DMS 273 treated with DMSO at 0.1 percent for 48 hours (cell line): ENCODE data around the gene BANF2.

ENCODE experiments used
- DNase-seq: peaks from one replicate; lab custom pipeline; 2025; lab: John Stamatoyannopoulos, UW

BANF2 gene

DNA sequence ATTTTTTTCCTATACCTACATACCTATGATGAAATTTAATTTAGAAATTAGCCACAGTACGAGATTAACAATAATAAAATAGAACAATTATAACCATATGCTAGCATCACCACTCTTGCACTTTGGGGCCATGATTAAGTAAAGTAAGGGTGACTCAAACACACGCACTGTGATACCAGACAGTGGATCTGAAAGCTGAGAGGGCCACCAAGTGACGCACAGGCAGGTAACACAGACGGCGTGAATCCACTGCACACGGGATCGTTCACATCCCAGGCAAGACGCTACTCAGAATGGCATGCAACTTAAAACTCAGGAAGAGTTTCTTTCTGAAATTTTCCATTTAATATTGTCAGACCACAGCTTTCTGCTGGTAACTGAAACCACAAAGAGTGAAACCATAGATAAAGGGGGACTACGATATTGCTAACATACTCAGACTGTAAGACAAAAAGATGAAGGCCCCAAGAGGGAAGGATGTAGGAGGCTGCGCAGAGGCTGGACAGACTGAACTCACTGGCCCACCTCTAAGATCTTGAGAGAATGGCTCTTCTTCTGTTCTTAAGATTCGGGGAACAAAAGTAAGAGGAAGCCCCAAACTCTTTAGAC is 35.6 kb upstream of the BANF2 start:
- DNase-seq, result no peak

DNA sequence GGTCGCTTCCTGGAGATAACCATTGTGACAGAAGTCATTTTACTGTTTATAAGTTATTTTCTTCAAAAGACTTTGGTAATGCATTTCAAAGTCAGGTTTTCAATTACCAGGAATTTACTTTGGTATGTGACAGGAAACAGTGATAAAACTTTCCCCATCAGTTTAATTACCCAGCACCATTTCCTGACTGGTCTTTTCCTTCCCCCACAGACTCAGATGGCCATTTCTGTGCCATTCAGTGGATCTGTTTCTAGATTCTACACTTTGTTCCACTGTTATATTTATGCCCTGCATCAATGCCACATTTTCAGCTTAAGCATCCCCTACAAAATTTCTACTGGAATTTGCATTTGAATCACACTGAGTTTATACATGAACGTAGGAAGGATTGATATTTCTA is 34.0 kb upstream of the BANF2 start:
- no peak for DNase-seq

DNA sequence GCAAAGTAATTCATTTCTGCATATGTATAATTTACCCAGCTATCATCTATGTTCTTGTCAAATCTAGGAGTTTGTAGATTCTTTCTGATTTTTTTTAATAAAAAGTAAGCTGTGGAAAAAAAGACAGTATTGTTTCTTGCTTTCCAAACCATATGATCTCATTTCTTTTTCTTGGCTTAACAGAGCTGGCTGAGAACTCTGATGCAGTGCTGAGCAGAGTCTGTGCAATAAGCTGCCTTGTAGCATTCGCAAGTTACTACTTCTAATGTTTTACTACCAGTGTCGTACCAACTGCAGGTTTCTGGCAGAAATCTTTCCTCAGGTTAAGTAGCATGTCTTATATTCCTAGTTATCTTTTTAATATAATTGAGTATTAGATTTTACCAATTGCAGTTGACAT is 33.3 kb upstream of the BANF2 start:
- DNase-seq, result no peak

DNA sequence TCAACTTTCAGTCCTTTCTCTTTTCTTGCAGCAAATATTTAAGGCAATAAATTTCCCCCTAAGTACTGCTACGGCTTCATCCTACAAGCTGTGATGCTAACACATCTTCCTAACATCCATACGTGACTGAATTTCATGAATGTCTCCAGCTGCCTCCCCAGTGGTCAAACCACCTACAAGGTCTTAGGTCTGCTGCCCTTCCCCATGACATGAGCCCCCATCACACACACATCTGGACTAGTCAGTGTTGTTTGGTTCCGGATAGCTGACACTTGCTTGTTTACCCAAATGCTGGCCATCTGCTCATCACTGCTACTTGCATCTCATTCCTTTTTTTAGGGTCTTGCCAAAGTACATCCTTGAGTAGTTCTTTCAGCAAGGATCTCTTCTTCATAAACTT is 32.3 kb upstream of the BANF2 start:
- DNase-seq, result no peak

DNA sequence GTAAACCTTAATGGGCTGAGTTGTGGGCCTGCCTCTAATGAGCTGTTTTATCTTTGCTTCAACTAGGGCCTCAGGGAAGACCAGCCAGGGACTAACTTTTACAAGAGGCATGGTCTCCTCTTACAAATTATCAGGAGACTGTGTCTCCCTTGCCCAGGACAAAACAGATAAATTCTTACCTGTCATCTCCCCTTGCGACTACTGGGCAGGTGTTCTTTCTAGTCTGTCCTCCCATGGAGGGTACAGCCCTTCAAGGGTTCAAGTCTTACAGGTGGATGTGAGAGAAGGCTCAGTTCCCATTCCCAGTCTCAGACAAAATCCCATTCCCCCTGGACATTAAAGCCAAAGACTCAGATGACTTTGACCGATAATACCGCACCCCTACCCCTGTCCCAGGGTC is 31.3 kb upstream of the BANF2 start:
- DNase-seq, result no peak

DNA sequence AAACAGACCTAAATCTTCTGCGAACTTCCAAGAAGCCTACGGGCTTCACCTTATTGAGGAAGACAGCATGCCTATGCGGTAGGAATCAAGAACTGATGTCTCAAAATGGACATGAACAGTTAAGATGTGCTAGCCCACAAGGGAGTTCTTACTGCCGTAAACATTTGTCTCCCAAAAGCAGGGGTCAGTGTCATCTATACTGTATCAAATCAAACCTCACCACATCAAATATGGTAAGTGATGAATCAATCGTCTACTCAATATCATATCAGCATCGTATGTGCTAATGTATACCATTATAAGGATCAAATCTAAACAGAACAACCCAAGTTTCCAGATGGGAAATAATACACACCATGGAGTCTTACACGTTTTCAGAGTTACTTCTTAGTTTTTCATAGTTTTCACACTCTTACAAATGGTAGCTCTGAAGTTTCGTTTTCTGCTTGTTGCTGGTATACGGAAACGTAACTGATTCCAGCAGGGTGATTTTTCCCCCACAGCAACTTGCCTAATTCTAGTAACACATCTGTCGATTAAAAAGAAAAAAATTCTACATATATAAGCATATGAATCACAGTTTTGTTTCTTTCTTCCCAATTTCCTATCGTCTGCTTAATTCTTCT is 30.3 kb upstream of the BANF2 start:
- no peak for DNase-seq

DNA sequence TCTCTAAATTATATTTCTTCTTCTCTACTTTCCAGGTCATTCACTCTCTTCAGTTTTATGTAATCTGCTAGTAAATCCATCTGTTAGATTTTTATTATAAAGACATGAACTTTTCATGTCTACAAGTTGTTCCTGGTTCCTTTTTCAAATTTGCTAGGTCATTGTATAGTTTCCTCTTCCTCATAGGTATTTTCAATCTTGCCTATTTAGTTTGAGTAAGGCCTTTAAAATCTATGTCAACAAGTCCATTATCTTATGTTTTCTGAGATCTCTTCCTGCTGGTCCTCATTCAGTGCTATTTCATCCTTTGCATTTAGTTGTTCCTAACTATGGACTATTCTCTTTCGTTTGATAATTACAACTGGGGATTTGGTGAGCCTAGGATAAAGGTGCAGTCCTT is 28.8 kb upstream of the BANF2 start:
- no peak for DNase-seq

DNA sequence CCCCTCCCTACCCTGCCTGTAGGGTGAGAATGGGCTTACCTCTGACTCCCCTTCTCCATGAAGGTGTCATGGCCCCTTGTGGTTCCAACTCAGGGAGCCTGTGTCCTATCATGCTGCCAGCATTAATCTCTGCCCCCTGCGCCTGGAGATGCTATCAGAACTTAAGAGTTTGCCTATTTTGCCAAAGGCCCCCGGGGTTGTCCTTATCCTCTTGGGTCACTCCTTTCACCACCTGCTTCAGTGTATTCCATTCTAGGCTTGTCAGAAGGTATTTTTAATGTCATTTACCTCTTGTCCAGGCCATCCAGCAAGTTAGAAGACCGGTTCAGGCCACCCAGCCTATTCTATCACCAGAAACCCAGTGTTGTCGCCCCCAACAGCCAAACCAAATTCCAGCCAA is 28.2 kb upstream of the BANF2 start:
- no peak for DNase-seq

DNA sequence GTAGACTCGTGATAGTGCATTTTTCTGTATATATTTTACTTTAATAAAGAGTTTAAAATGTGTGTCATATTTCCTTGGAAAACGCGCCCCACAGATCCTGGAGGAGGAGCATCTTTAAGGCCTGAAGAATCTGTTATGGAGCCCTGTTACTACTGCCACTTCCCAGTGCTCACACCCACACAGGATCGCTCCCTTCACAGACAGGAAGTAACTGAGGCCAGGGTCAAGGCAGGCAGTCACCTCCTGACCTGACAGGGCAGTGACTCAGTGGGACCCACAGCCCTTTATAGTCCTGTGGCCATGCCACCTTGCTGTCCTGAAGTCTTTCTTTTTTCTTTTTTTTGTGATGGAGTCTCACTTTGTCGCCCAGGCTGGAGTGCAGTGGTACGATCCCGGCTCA is 26.7 kb upstream of the BANF2 start:
- no peak for DNase-seq

DNA sequence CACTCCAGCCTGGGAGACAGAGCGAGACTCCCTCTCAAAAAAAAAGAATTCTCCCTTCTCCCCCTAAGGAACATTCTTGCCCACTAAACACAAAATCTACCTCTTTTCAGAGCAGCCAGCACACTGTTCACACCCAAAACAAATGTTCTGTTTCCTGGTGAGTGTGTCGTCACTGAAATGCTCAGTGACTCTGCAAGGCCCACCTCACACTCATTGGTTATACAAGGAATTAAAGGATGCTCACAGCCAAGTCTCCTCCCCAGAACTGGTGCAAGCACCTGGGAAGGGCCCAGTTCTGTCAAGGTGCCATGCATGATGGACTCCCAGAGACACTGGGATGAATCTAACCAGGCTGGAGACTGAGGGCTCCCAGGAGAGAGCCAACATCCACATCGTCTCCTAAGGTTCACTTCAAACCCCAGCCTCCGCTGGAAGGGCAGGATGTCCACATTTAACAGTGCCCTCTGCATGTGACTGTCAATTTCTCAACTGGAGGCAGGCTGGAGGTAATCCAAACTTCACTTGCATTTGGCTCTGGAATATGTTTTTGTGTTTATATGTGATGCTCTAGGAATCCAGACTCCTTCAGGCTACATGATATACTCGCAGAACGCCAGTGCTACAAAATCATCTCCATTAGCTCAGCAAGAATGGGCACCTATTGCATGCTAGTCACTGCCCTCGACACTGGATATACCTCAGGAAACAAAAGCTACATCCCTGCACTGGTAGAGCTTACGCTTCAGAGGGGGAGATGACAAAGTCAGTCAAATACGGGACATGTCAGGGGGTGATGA is 24.8 kb upstream of the BANF2 start:
- no peak for DNase-seq

DNA sequence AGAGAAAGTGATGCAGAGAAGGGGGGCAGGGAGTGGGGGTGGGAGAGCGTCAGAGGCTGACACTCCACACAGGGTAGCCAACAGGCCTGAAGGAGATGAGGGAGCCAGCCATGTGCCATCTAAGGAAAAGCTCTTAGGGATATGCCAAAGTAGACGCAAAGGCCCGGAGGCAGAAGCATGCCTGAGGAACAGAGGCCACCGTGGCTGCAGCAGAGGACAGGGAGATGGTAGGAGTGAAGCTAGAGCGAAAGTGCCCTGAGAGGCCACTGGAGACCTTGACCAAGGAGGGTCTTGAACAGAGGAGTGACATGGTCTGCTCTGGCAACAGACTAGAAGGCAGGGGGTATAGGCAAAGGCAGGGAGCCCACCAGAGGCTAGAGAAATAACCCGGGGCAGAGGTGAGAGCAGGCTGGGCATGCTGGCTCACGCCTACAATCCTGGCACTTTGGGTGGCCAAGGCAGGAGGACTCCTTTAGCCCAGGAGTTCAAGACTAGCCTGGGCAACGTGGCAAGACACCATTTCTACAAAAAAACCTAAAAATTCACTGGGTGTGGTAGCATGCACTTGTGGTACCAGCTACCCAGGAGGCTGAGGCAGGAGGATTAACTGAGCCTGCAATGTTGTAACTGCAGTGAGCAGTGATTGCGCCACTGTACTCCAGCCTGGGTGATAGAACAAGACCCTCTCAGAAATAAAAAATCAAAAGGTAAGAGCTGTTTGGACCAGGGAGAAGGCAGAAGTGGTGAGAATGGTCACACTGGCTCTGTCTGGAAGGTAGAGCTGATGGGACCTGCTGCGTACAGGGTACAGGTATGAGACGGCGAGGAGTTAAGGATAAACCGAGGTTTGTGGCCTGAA is 24.0 kb upstream of the BANF2 start:
- DNase-seq, result no peak

DNA sequence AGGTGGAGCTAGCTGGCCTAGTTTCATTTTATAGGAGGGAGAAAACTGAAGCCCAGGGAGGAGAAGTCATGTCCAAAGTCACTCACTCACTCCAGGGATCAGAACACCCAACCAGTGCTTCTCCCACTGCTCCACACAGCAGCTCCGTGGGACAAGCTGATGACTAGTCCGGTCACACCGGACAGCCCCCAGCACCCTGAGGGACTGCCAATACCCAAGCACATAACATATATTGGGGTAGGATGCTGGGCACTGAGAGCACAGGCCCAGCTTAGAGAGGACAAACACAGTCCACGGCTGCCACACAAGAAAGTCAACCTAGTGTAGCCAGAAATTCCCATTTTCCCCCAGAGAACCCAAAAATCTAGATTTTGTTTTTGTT is 23.4 kb upstream of the BANF2 start:
- DNase-seq, result no peak

DNA sequence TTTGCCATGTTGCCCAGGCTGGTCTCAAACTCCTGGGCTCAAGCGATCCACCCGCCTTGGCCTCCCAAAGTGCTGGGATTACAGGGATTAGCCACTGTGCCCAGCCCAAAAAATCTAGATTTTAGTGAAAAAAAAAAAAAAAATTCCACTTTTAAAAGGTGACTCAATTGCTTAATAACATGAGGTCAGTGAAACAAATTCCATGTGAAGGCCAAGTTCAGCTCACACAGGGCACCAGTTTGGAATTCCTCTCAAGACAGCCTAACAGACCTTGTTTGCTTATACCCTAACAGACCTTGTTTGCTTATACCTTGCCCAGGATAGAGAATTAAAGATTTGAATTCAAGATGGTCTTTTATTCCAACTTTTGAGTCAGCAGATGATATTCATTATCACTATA is 22.8 kb upstream of the BANF2 start:
- no peak for DNase-seq

DNA sequence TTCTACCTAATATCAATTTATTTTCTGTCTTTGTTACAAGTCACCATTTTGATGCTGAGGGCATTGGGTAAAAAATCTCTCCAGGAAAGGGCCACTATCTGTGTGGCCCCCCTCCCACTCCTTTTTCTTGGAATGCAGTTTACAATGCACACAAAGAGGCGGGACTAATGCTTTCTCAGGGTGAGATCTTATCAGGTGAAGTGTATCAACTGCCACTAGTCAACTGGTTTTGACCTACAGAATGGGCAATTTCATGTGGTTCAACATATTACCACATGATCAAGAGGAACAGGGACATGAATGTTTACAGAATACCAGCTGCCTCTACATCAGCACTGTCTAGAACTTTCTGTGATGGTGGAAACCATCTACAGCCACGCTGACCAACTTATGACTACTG is 21.5 kb upstream of the BANF2 start:
- no peak for DNase-seq

DNA sequence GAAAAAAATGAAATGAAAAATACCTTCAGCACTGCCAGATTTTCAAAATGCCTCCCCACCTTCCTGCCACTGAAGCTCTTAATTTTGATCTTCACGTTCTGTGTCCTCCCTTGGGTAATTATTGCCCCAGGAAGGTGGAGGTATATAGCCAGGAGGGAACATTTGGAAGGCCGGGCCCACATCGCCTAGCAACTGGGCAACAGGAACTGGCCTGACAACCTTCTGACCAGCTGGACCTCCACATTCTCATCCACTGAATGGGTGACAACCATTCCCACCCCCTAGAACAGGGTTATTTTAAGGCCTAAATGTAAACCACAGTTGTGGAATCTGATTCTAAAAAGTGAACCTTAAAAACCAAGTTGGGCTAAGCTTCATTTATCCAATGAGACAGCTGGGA is 20.9 kb upstream of the BANF2 start:
- DNase-seq, result no peak

DNA sequence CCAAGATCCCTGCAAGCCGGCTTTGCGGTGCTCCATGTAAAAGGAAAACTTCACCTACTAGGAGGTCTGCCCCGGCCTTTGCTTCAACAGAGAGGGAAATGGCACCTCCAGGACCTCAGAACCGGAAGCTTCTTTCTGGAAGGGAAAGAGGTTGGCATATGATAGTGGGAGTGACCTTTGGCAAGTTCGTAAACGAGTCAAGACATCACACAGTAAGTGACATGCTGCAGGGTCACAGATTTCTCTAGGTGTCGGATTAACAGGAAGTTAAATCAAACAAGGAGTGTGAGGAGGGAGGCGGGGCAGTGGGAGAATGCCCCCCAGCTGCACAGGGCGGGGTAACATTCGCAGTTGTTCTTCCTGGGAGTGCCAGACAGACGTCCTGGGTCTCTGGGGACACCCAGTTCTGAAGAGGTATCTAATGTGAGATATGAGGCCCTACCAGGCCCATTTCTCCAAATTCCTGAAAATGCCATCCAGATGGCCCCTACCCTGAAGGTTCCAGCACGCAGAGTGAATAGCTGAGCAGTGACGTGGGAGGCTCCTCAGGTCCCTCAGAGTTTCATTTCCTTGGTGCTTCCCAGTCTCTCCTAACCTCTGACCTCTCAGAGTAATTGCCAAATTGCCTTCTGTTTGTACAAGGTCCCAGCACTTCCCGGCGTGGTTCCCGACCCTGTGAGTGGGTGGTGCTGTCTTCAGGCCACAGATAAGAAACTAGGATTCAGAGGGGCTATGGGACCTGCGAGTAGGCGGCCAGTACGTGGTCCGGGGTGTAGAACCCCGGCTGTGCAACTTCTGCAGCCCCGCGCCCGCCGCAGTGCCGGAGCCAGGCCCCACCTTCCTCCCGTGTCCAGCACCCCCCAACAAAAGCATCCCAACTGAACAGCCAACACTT is 19.6 kb upstream of the BANF2 start:
- DNase-seq, result no peak

DNA sequence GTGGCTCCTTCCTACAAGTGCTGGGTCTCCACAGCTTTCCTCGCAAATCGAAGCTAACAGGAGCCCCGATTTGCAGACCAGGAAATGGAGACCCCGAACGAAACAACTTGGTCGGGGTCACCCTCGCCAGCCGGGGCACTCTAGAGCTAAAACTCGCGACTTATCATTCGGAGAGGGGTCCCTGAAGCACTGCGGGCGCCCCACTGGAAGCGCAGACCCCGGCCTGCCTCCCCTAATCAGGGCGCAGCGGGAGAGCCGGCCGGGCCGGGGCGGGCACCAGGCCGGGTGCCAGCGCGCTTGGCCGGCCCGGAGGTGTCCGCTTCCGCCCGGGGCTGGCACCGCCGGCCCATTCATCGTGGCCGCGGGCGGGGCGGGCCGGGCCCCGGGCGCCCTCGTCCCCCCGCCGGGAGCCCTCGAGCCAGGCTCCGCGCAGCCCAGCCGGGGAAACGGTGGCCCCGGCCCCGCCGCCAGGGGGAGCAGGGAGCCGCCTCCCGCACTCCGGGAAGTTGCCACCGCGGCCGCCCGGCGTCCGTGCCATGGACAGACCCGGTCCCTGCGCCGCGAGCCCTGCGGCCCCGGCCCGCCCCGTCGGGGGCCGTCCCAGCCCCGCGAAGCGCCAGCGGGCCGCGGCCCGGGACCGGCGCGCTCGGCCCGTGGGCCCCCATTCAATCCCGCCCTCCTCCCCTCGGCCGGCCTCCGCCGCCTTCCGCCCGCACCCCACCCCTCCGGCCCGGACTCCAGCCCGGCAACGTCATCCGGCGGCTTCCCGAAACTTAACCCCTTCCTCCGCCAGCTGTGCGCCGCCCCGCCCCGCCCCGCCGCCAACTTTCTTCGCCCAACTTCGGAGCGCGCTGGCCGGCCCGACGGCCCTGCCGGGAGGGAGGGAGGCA is 18.7 kb upstream of the BANF2 start:
- DNase-seq, result no peak

DNA sequence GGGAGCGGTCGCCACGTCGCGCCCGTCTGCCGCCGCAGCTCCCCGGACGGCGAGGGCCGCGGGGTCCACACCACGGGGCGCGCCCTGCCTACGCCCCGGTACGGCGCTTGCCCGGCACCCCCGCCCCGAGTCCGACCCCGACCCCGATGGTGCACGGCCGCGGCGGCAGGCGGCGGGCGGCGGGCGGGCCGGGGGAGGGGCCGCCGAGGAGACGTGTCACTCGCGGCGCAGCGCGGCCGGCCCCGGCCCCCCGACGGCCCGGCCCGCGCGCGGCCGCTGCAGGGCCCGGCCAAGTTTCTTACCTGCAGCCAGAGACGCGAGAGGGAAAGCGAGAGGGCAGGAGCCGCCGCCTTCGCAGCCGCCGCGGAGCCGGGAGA is 18.1 kb upstream of the BANF2 start:
- DNase-seq, result no peak

DNA sequence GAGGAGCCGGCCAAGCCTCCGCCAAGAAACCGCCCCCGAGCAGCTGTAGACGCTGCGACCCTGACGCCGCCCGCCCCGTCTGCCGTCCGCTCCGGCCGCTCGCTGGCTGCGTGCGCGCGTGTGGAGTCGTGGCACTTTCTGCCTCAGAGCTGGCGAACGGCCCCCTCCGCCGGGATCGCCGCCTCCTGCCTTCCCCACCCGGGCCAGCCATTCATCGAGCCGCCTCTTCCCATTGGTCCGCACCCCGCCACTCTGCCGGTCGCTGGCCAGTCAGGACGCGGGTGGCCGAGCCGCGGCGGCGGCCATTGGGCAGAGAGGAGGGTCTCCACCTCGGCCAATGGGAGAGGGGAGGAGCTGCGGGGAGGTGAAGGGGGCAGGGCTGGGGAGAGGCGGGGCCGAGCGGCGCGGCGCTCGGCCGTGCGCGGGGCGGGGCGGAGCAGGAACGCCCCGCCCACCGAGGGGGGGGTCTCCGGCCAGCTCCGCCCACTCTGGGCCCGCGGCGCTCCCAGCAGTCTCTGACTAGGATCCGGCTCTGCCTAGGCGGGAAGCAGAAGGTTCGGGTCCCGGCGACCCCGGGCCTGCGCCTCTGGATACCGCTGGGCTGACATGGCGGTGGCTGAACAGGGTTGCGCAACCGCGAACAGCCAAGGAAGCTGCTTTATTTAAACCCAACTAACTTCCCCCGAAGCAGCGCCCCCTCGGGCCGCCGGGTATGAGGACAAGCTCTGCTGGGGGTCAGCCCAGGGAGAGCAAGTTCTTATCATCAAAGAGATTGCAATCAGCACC is 17.5 kb upstream of the BANF2 start, which contains the start of gene RRBP1:
Gene RRBP1 (minus strand): TSS at position 140 of the 786 bp plus-strand sequence. CDS start 21,735 bp downstream, outside the sequence.
- DNase-seq, result peak; percentile 91

DNA sequence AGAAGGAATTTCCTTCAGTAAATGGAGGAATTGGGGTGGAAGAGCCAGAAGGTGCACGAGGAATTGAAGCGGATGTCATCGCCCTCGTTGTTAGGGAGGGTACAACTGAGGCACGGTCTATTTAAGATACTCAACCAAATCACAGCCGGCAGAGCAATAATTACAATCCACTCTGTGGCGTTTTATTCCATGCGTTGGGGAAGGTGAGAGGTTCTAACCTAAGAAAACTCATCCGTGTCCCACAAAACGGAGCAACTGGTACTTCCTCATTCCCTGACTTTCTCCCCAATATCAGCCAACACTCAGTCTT is 16.9 kb upstream of the BANF2 start:
- no peak for DNase-seq
